ENCODE data around the gene PEPD. TPM values are rescaled to one million over a fixed set of nuclear protein-coding genes. Genes with fewer than 3 reads are reported as not detected.

The PEPD gene
- polyA plus RNA-seq (43.9 and 59.8 TPM in 2 replicates), polyA minus RNA-seq (30.4 and 33.2 TPM in 2 replicates)

DNA sequence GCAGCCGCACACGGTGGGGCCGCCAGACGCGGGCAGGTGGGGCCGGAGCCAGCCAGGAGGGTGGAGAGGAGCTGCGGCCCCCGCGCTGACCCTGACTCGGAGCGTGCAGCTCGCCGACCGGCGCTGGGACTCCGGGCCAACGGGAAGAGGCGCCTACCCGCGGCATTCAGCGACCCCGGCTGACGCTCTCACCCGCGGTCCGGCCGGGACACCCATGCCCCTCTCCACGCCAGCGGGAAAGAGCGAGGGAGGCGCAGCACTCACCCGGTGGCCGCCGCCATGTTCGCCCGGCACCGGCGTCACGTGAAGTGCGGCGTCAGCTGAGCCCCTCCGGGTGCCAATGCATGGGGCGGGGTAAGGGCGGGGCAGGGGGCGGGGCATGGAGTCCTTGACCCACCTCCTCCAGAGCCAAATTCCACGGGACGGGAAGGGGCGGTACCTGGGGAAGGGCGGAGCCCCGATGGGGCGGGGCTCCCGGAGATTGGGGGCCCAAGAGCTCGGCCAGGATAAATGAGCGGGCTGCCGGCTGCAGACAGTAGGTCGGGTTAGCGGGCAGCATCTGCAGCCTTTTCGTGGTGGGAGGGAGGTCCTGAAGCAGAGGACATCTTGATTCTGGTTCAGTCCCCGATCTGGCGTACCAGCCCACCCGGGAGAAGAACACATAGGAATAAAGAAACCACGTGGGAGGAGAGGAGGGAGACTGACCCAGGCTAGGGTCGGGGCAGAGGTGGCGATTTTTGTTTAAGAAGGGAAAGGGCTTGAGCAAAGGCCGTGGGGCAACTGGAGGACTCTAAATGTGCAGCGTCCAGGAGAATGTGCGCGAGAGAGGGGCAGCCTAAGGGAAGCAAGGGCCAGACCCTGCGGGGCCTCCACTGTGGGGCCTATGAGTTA is at the start of gene PEPD:
PEPD (minus strand) TSS at position 312 of the 891 bp plus-strand sequence; CDS start at position 281, 31 bp downstream.
- no peak within 1 kb of the TSS for H3K27ac ChIP-seq (ENCODE audit: low read length)
- H3K9me2 ChIP-seq (ENCODE audit: insufficient read depth, low read length) = no peaks in the 10 kb centered on the region
- no peaks in the 10 kb centered on the region for H3K27me3 ChIP-seq (ENCODE audit: insufficient read depth, low read depth, low read length)
- no peaks in the 10 kb centered on the region for H3F3A ChIP-seq (ENCODE audit: insufficient read depth, low read length, poor library complexity, severe bottlenecking)
- H4K20me1 ChIP-seq (ENCODE audit: insufficient read depth) = no peaks in the 10 kb centered on the region
- TF ChIP-seq TAF1 (IDR thresholded peaks at IDR 0.05; ENCODE audit: low read depth) (peak; percentile 79), REST (IDR thresholded peaks at IDR 0.05; ENCODE audit: borderline replicate concordance) (peak; percentile 70), EZH2 (IDR thresholded peaks at IDR 0.05; ENCODE audit: borderline replicate concordance, insufficient read depth, low read length, poor library complexity, severe bottlenecking) (no peak), CTCF (IDR thresholded peaks at IDR 0.05; ENCODE audit: poor library complexity, severe bottlenecking) (no peak), POLR2AphosphoS5 (IDR thresholded peaks at IDR 0.05) (peak; percentile 76), EP300 (conservative IDR thresholded peaks at IDR 0.05; ENCODE audit: poor library complexity, severe bottlenecking) (peak; percentile 39), RAD21 (conservative IDR thresholded peaks at IDR 0.05) (peak; percentile 43), SMC3 (conservative IDR thresholded peaks at IDR 0.05; ENCODE audit: poor library complexity) (peak; percentile 42), MXI1 (conservative IDR thresholded peaks at IDR 0.05; ENCODE audit: poor library complexity, severe bottlenecking) (peak; percentile 96)
- peak within 1 kb of the TSS; percentile 72 for H3K4me2 ChIP-seq (ENCODE audit: low read length)
- no peaks in the 10 kb centered on the region for H3K36me3 ChIP-seq (ENCODE audit: insufficient read depth, low read length)
- no peaks in the 10 kb centered on the region for H3K79me2 ChIP-seq (replicated peaks; ENCODE audit: insufficient read depth, low read length)
- no peaks in the 10 kb centered on the region for H3K9me3 ChIP-seq (ENCODE audit: low read length)
- H2AFZ ChIP-seq (ENCODE audit: low read depth, low read length) = peak within 1 kb of the TSS; percentile 60
- H3K9ac ChIP-seq (ENCODE audit: low read length) = peak within 1 kb of the TSS; percentile 68
- H3K4me3 ChIP-seq (ENCODE audit: low read length) = peak within 1 kb of the TSS; percentile 96

DNA sequence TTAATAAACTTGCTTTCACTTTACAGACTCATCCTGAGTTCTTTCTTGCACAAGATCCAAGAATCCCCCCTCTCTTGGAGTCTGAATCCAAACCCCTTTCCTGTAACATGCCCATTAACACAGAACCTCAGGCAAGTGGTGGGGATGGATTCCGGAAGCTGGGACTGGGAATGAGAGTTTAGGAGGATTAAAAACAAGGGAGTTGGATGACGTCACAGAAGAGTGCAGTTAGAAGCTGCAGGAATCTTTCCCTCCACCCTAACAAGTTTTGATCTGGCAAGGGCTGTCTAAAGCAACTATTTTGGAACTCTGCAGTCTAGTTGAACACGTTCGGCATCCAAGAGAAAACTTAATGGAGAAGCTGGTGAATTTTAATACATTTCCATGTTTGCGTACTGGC is 48.2 kb upstream of the PEPD start:
- no peaks in the 10 kb centered on the region for H3F3A ChIP-seq (ENCODE audit: insufficient read depth, low read length, poor library complexity, severe bottlenecking)
- H3K9me2 ChIP-seq (ENCODE audit: insufficient read depth, low read length) = no peaks in the 10 kb centered on the region
- no peak for TF ChIP-seq EZH2 (IDR thresholded peaks at IDR 0.05; ENCODE audit: borderline replicate concordance, insufficient read depth, low read length, poor library complexity, severe bottlenecking)
- no peak for TF ChIP-seq SMC3 (conservative IDR thresholded peaks at IDR 0.05; ENCODE audit: poor library complexity)
- no peak for TF ChIP-seq RAD21 (conservative IDR thresholded peaks at IDR 0.05)
- no peak for TF ChIP-seq POLR2AphosphoS5 (IDR thresholded peaks at IDR 0.05)
- no peak for TF ChIP-seq TAF1 (IDR thresholded peaks at IDR 0.05; ENCODE audit: low read depth)
- TF ChIP-seq REST (IDR thresholded peaks at IDR 0.05; ENCODE audit: borderline replicate concordance) = no peak
- TF ChIP-seq EP300 (conservative IDR thresholded peaks at IDR 0.05; ENCODE audit: poor library complexity, severe bottlenecking) = no peak
- TF ChIP-seq CTCF (IDR thresholded peaks at IDR 0.05; ENCODE audit: poor library complexity, severe bottlenecking) = no peak
- TF ChIP-seq MXI1 (conservative IDR thresholded peaks at IDR 0.05; ENCODE audit: poor library complexity, severe bottlenecking) = no peak
- no peak overlapping the region for H3K27ac ChIP-seq (ENCODE audit: low read length)
- H3K27me3 ChIP-seq (ENCODE audit: insufficient read depth, low read depth, low read length) = no peaks in the 10 kb centered on the region
- no peak overlapping the region for H2AFZ ChIP-seq (ENCODE audit: low read depth, low read length)
- H3K4me3 ChIP-seq (ENCODE audit: low read length) = no peak overlapping the region
- H3K9me3 ChIP-seq (ENCODE audit: low read length) = peaks cover 4% of the 10 kb centered on the region
- no peaks in the 10 kb centered on the region for H4K20me1 ChIP-seq (ENCODE audit: insufficient read depth)
- H3K79me2 ChIP-seq (replicated peaks; ENCODE audit: insufficient read depth, low read length) = no peaks in the 10 kb centered on the region
- H3K9ac ChIP-seq (ENCODE audit: low read length) = no peak overlapping the region
- H3K36me3 ChIP-seq (ENCODE audit: insufficient read depth, low read length) = no peaks in the 10 kb centered on the region
- H3K4me2 ChIP-seq (ENCODE audit: low read length) = no peak overlapping the region
